HAP-1 (cell line): Measurements from ENCODE around the gene TIMM9.
"Not testable (repeated sequence)": the region's sequence is repeated elsewhere in the genome, so short reads cannot be mapped to it uniquely, and the experiment has no call there.

Experiments
- DNase-seq, 2 experiments: peaks; one replicate each; pipeline ENCODE4 v3.0.0-alpha.2; 2016 to 2020; ENCODE audit warnings: low spot score in 2 of 2
- H3K27me3 ChIP-seq: fragments of 250-450 bp; sonication (Bioruptor Pico); 2 replicates; pipeline ENCODE4 v1.5.1; 2020; ENCODE audit warnings: low read depth, mild to moderate bottlenecking, moderate library complexity
- H3K36me3 ChIP-seq: fragments of 250-450 bp; sonication (Bioruptor Pico); replicated peaks from 2 replicates; pipeline ENCODE4 v1.5.1; 2020; ENCODE audit warnings: mild to moderate bottlenecking
- H3K4me1 ChIP-seq: fragments of 250-450 bp; sonication (Bioruptor Pico); 2 replicates; pipeline ENCODE4 v1.5.1; 2020; ENCODE audit warnings: mild to moderate bottlenecking
- H3K4me3 ChIP-seq: fragments of 250-450 bp; sonication (Bioruptor Pico); 2 replicates; pipeline ENCODE4 v1.5.1; 2020; ENCODE audit warnings: mild to moderate bottlenecking, moderate library complexity
- H3K9me3 ChIP-seq: fragments of 250-450 bp; sonication (Bioruptor Pico); 2 replicates; pipeline ENCODE4 v1.5.1; 2020; ENCODE audit warnings: mild to moderate bottlenecking, moderate library complexity
- in situ Hi-C: fragments of 300-500 bp; cut with MboI; formaldehyde crosslinking; loops from 3 replicates; pipeline ENCODE4 v1.14.3; 2020; ENCODE audit warnings: low sequenced_read_pairs, inconsistent platforms, mixed read lengths

TIMM9 gene

GRCh38 chr14:58426670-58427280, 556 bp downstream of the TIMM9 start:
- DNase-seq = peak; percentile 68 to 76
- Histone ChIP-seq H3K9me3 (no peaks in the 10 kb centered on the region), H3K4me3 (peak overlapping the region; percentile 66), H3K27me3 (no peaks in the 10 kb centered on the region), H3K4me1 (peaks cover 4% of the 10 kb centered on the region; the same call in 1 of the 2 replicates), H3K36me3 (peaks cover 29% of the 10 kb centered on the region)
- in situ Hi-C loops = no loop called here

GRCh38 chr14:58416934-58417333, 10.4 kb downstream of the TIMM9 start:
- in situ Hi-C loops, DNase-seq, H3K9me3 ChIP-seq, H3K4me3 ChIP-seq, H3K27me3 ChIP-seq, H3K4me1 ChIP-seq: not testable (repeated sequence)
- peaks cover 67% of the 10 kb centered on the region for H3K36me3 ChIP-seq

GRCh38 chr14:58415636-58416547, 11.4 kb downstream of the TIMM9 start:
- H3K27me3 ChIP-seq = no peaks in the 10 kb centered on the region
- no peaks in the 10 kb centered on the region for H3K4me1 ChIP-seq
- no peak overlapping the region for H3K4me3 ChIP-seq
- in situ Hi-C loops = no loop called here
- peaks cover 64% of the 10 kb centered on the region for H3K36me3 ChIP-seq
- no peaks in the 10 kb centered on the region for H3K9me3 ChIP-seq
- no peak for DNase-seq

- H3K4me1 ChIP-seq = no peaks in the 10 kb centered on the region
- no peaks in the 10 kb centered on the region for H3K9me3 ChIP-seq
- DNase-seq = no peak
- no peak overlapping the region for H3K4me3 ChIP-seq
- H3K27me3 ChIP-seq = no peaks in the 10 kb centered on the region
- in situ Hi-C loops = no loop called here
- peaks cover 71% of the 10 kb centered on the region for H3K36me3 ChIP-seq
These were observed 12.5 kb downstream of the TIMM9 start for GRCh38 chr14:58414845-58415244.

GRCh38 chr14:58408681-58409215, 18.6 kb downstream of the TIMM9 start:
- DNase-seq = no peak
- Histone ChIP-seq H3K36me3 (peaks cover 70% of the 10 kb centered on the region), H3K4me1 (no peaks in the 10 kb centered on the region), H3K9me3 (no peaks in the 10 kb centered on the region), H3K4me3 (no peak overlapping the region), H3K27me3 (no peaks in the 10 kb centered on the region)
- in situ Hi-C loops = no loop called here

- in situ Hi-C loops = no loop called here
- no peaks in the 10 kb centered on the region for H3K9me3 ChIP-seq
- H3K4me3 ChIP-seq = no peak overlapping the region
- peaks cover 11% of the 10 kb centered on the region; the same call in 1 of the 2 replicates for H3K36me3 ChIP-seq
- no peak for DNase-seq
- peaks cover 4% of the 10 kb centered on the region for H3K4me1 ChIP-seq
- no peaks in the 10 kb centered on the region for H3K27me3 ChIP-seq
These were observed 25.7 kb downstream of the TIMM9 start for GRCh38 chr14:58401587-58401986.

- peaks cover 17% of the 10 kb centered on the region for H3K4me1 ChIP-seq
- no peaks in the 10 kb centered on the region for H3K27me3 ChIP-seq
- in situ Hi-C loops = no loop called here
- H3K36me3 ChIP-seq = 0 out of 2 replicates have a peak, but pooled peaks cover 3% of the 10 kb centered on the region
- DNase-seq = no peak
- H3K9me3 ChIP-seq = no peaks in the 10 kb centered on the region
- H3K4me3 ChIP-seq = no peak overlapping the region
These were observed 28.4 kb downstream of the TIMM9 start for GRCh38 chr14:58398895-58399294.

GRCh38 chr14:58398495-58398894, 28.8 kb downstream of the TIMM9 start:
- in situ Hi-C loops = no loop called here
- Histone ChIP-seq H3K36me3 (0 out of 2 replicates have a peak, but pooled peaks cover 3% of the 10 kb centered on the region), H3K4me1 (peaks cover 17% of the 10 kb centered on the region), H3K27me3 (no peaks in the 10 kb centered on the region), H3K4me3 (no peak overlapping the region), H3K9me3 (no peaks in the 10 kb centered on the region)
- no peak for DNase-seq

GRCh38 chr14:58397156-58397555, 30.2 kb downstream of the TIMM9 start:
- in situ Hi-C loops = no loop called here
- Histone ChIP-seq H3K9me3 (no peaks in the 10 kb centered on the region), H3K36me3 (no peaks in the 10 kb centered on the region), H3K4me1 (peaks cover 17% of the 10 kb centered on the region), H3K27me3 (no peaks in the 10 kb centered on the region), H3K4me3 (no peak overlapping the region)
- no peak for DNase-seq

GRCh38 chr14:58395812-58396788, 31.2 kb downstream of the TIMM9 start, which contains the start of gene TOMM20L:
Gene TOMM20L (plus strand): TSS chr14:58395930. CDS start chr14:58395958, 28 bp downstream.
- Histone ChIP-seq H3K36me3 (no peaks in the 10 kb centered on the region), H3K9me3 (no peaks in the 10 kb centered on the region), H3K4me1 (peaks cover 19% of the 10 kb centered on the region), H3K4me3 (peak within 1 kb of the TSS; percentile 27), H3K27me3 (no peaks in the 10 kb centered on the region)
- DNase-seq = peak; percentile 78 to 84
- in situ Hi-C loops = no loop called here

GRCh38 chr14:58395562-58395811, 31.8 kb downstream of the TIMM9 start:
- no peak for DNase-seq
- Histone ChIP-seq H3K27me3 (no peaks in the 10 kb centered on the region), H3K4me3 (peak overlapping the region; percentile 27), H3K36me3 (no peaks in the 10 kb centered on the region), H3K4me1 (peaks cover 20% of the 10 kb centered on the region), H3K9me3 (no peaks in the 10 kb centered on the region)
- in situ Hi-C loops = no loop called here

- in situ Hi-C loops = no loop called here
- no peaks in the 10 kb centered on the region for H3K9me3 ChIP-seq
- H3K36me3 ChIP-seq = no peaks in the 10 kb centered on the region
- DNase-seq = no peak
- no peak overlapping the region for H3K4me3 ChIP-seq
- H3K27me3 ChIP-seq = no peaks in the 10 kb centered on the region
- H3K4me1 ChIP-seq = peaks cover 9% of the 10 kb centered on the region
These were observed 36.5 kb downstream of the TIMM9 start for GRCh38 chr14:58390830-58391229.

GRCh38 chr14:58376791-58377190, 50.5 kb downstream of the TIMM9 start:
- no peaks in the 10 kb centered on the region for H3K27me3 ChIP-seq
- no peak for DNase-seq
- no peaks in the 10 kb centered on the region for H3K9me3 ChIP-seq
- no peak overlapping the region for H3K4me3 ChIP-seq
- peaks cover 4% of the 10 kb centered on the region; the same call in 1 of the 2 replicates for H3K36me3 ChIP-seq
- in situ Hi-C loops = no loop called here
- H3K4me1 ChIP-seq = no peaks in the 10 kb centered on the region
